GM19455 (cell line): ENCODE data around the gene UBL7.

Source experiments
- ATAC-seq: cut with Tn5 transposase; IDR thresholded peaks from one replicate; pipeline ENCODE4 v1.9.1; 2021; ENCODE audit not compliant: unreplicated experiment

Gene UBL7

GRCh38 chr15:74442604-74443003 lies 18.4 kb downstream of the UBL7 start:
- no peak for ATAC-seq

- ATAC-seq, result no peak
These were observed 18.9 kb downstream of the UBL7 start for GRCh38 chr15:74442063-74442462.

GRCh38 chr15:74441248-74441941 lies 19.6 kb downstream of the UBL7 start:
- no peak for ATAC-seq

GRCh38 chr15:74438721-74439316 lies 22.1 kb downstream of the UBL7 start:
- no peak for ATAC-seq

- no peak for ATAC-seq
These were observed 22.8 kb downstream of the UBL7 start for GRCh38 chr15:74438206-74438605.

GRCh38 chr15:74434263-74435136 lies 26.5 kb downstream of the UBL7 start:
- ATAC-seq, result peak; percentile 18

GRCh38 chr15:74433592-74434262 lies 27.2 kb downstream of the UBL7 start, which contains the start of gene SEMA7A:
TSS of gene SEMA7A (minus strand) at chr15:74433958. CDS start at chr15:74433918, 40 bp downstream.
- ATAC-seq, result peak; percentile 64

GRCh38 chr15:74432968-74433591 lies 27.9 kb downstream of the UBL7 start:
- ATAC-seq, result peak; percentile 12

GRCh38 chr15:74432271-74432967 lies 28.5 kb downstream of the UBL7 start:
- no peak for ATAC-seq

GRCh38 chr15:74431645-74432044 lies 29.3 kb downstream of the UBL7 start:
- ATAC-seq, result no peak

- ATAC-seq, result no peak
These were observed 29.8 kb downstream of the UBL7 start for GRCh38 chr15:74431116-74431515.

GRCh38 chr15:74430510-74430951 lies 30.4 kb downstream of the UBL7 start:
- ATAC-seq, result no peak

GRCh38 chr15:74429781-74430400 lies 31.1 kb downstream of the UBL7 start:
- no peak for ATAC-seq

- ATAC-seq, result no peak
These were observed 31.8 kb downstream of the UBL7 start for GRCh38 chr15:74428970-74429780.

- peak; percentile 42 for ATAC-seq
These were observed 32.5 kb downstream of the UBL7 start for GRCh38 chr15:74428442-74428787.

- ATAC-seq, result no peak
These were observed 33.1 kb downstream of the UBL7 start for GRCh38 chr15:74427607-74428441.

- ATAC-seq, result no peak
These were observed 34.3 kb downstream of the UBL7 start for GRCh38 chr15:74426404-74427281.
